Measurements from ENCODE around the gene SOBP.

The SOBP gene

GRCh38 chr6:107682721-107683120, 192.8 kb downstream of the SOBP start:
- H3K4me3 ChIP-seq (ENCODE audit: low read depth, low read length): no peak overlapping the region
- no peak for DNase-seq (ENCODE audit: low read depth, low spot score)
- in situ Hi-C loops (cut with HindIII; ENCODE audit: low sequenced_read_pairs): no loop called here
- no peak for TF ChIP-seq CTCF (IDR thresholded peaks at IDR 0.05; ENCODE audit: low read depth, low read length)

- in situ Hi-C loops (cut with HindIII; ENCODE audit: low sequenced_read_pairs): no loop called here
- no peak for DNase-seq (ENCODE audit: low read depth, low spot score)
- H3K4me3 ChIP-seq (ENCODE audit: low read depth, low read length): no peak overlapping the region
- no peak for TF ChIP-seq CTCF (IDR thresholded peaks at IDR 0.05; ENCODE audit: low read depth, low read length)
Measured at GRCh38 chr6:107683183-107683582, 193.3 kb downstream of the SOBP start.

GRCh38 chr6:107684996-107685395, 195.1 kb downstream of the SOBP start:
- no peak for TF ChIP-seq CTCF (IDR thresholded peaks at IDR 0.05; ENCODE audit: low read depth, low read length)
- H3K4me3 ChIP-seq (ENCODE audit: low read depth, low read length): no peak overlapping the region
- no peak for DNase-seq (ENCODE audit: low read depth, low spot score)
- in situ Hi-C loops (cut with HindIII; ENCODE audit: low sequenced_read_pairs): no loop called here

GRCh38 chr6:107689190-107689589, 199.3 kb downstream of the SOBP start:
- DNase-seq (ENCODE audit: low read depth, low spot score): no peak
- in situ Hi-C loops (cut with HindIII; ENCODE audit: low sequenced_read_pairs): no loop called here
- no peak overlapping the region for H3K4me3 ChIP-seq (ENCODE audit: low read depth, low read length)
- no peak for TF ChIP-seq CTCF (IDR thresholded peaks at IDR 0.05; ENCODE audit: low read depth, low read length)

GRCh38 chr6:107689951-107690642, 200.2 kb downstream of the SOBP start:
- no peak overlapping the region for H3K4me3 ChIP-seq (ENCODE audit: low read depth, low read length)
- no peak for TF ChIP-seq CTCF (IDR thresholded peaks at IDR 0.05; ENCODE audit: low read depth, low read length)
- in situ Hi-C loops (cut with HindIII; ENCODE audit: low sequenced_read_pairs): no loop called here
- no peak for DNase-seq (ENCODE audit: low read depth, low spot score)

- H3K4me3 ChIP-seq (ENCODE audit: low read depth, low read length): no peak overlapping the region
- DNase-seq (ENCODE audit: low read depth, low spot score): peak; percentile 54
- TF ChIP-seq CTCF (IDR thresholded peaks at IDR 0.05; ENCODE audit: low read depth, low read length): no peak
- in situ Hi-C loops (cut with HindIII; ENCODE audit: low sequenced_read_pairs): no loop called here
Measured at GRCh38 chr6:107690643-107691061, 200.7 kb downstream of the SOBP start.

Data from astrocyte of the spinal cord (primary cell).